ENCODE data around the gene TYMS.
A peak's percentile ranks its signal among the peaks of the same experiment; 100 is the strongest.

Gene TYMS

GRCh38 chr18:657311-658000 is at the start of gene TYMS:
TSS of gene TYMS (plus strand) at chr18:657653. CDS start at chr18:657743, 90 bp downstream.
- Histone ChIP-seq H3K36me3 (ENCODE audit: control insufficient read depth, insufficient read depth, low read length) (peaks cover 32% of the 10 kb centered on the region), H3K9ac (ENCODE audit: low read depth, low read length) (peak within 1 kb of the TSS; percentile 85), H3K27me3 (ENCODE audit: control insufficient read depth, insufficient read depth, low read length) (no peaks in the 10 kb centered on the region), H3K9me3 (ENCODE audit: control insufficient read depth, insufficient read depth, low read length) (0 out of 2 replicates have a peak, but pooled peaks cover 3% of the 10 kb centered on the region), H3K4me1 (ENCODE audit: control insufficient read depth, insufficient read depth, low read length) (peaks cover 4% of the 10 kb centered on the region; the same call in 1 of the 2 replicates), H3K27ac (ENCODE audit: low read depth, low read length) (peak within 1 kb of the TSS; percentile 90), H3K4me3 (ENCODE audit: low read depth, low read length) (peak within 1 kb of the TSS; percentile 98)

GRCh38 chr18:607930-608329 is 49.5 kb upstream of the TYMS start:
- H3K9me3 ChIP-seq (ENCODE audit: control insufficient read depth, insufficient read depth, low read length), result no peaks in the 10 kb centered on the region
- no peak overlapping the region for H3K27ac ChIP-seq (ENCODE audit: low read depth, low read length)
- H3K4me3 ChIP-seq (ENCODE audit: low read depth, low read length), result no peak overlapping the region
- H3K4me1 ChIP-seq (ENCODE audit: control insufficient read depth, insufficient read depth, low read length), result no peaks in the 10 kb centered on the region
- no peaks in the 10 kb centered on the region for H3K36me3 ChIP-seq (ENCODE audit: control insufficient read depth, insufficient read depth, low read length)
- no peak overlapping the region for H3K9ac ChIP-seq (ENCODE audit: low read depth, low read length)
- no peaks in the 10 kb centered on the region for H3K27me3 ChIP-seq (ENCODE audit: control insufficient read depth, insufficient read depth, low read length)

GRCh38 chr18:610214-610928 is 47.1 kb upstream of the TYMS start:
- H3K36me3 ChIP-seq (ENCODE audit: control insufficient read depth, insufficient read depth, low read length), result no peaks in the 10 kb centered on the region
- H3K4me1 ChIP-seq (ENCODE audit: control insufficient read depth, insufficient read depth, low read length), result no peaks in the 10 kb centered on the region
- H3K4me3 ChIP-seq (ENCODE audit: low read depth, low read length), result no peak overlapping the region
- no peak overlapping the region for H3K9ac ChIP-seq (ENCODE audit: low read depth, low read length)
- no peak overlapping the region for H3K27ac ChIP-seq (ENCODE audit: low read depth, low read length)
- no peaks in the 10 kb centered on the region for H3K9me3 ChIP-seq (ENCODE audit: control insufficient read depth, insufficient read depth, low read length)
- H3K27me3 ChIP-seq (ENCODE audit: control insufficient read depth, insufficient read depth, low read length), result no peaks in the 10 kb centered on the region

GRCh38 chr18:612156-612555 is 45.3 kb upstream of the TYMS start:
- no peaks in the 10 kb centered on the region for H3K4me1 ChIP-seq (ENCODE audit: control insufficient read depth, insufficient read depth, low read length)
- H3K36me3 ChIP-seq (ENCODE audit: control insufficient read depth, insufficient read depth, low read length), result no peaks in the 10 kb centered on the region
- H3K27ac ChIP-seq (ENCODE audit: low read depth, low read length), result no peak overlapping the region
- H3K4me3 ChIP-seq (ENCODE audit: low read depth, low read length), result no peak overlapping the region
- no peaks in the 10 kb centered on the region for H3K27me3 ChIP-seq (ENCODE audit: control insufficient read depth, insufficient read depth, low read length)
- H3K9me3 ChIP-seq (ENCODE audit: control insufficient read depth, insufficient read depth, low read length), result no peaks in the 10 kb centered on the region
- no peak overlapping the region for H3K9ac ChIP-seq (ENCODE audit: low read depth, low read length)

- no peak overlapping the region for H3K9ac ChIP-seq (ENCODE audit: low read depth, low read length)
- no peaks in the 10 kb centered on the region for H3K9me3 ChIP-seq (ENCODE audit: control insufficient read depth, insufficient read depth, low read length)
- no peaks in the 10 kb centered on the region for H3K36me3 ChIP-seq (ENCODE audit: control insufficient read depth, insufficient read depth, low read length)
- no peak overlapping the region for H3K27ac ChIP-seq (ENCODE audit: low read depth, low read length)
- no peak overlapping the region for H3K4me3 ChIP-seq (ENCODE audit: low read depth, low read length)
- no peaks in the 10 kb centered on the region for H3K4me1 ChIP-seq (ENCODE audit: control insufficient read depth, insufficient read depth, low read length)
- no peaks in the 10 kb centered on the region for H3K27me3 ChIP-seq (ENCODE audit: control insufficient read depth, insufficient read depth, low read length)
These were observed 43.3 kb upstream of the TYMS start for GRCh38 chr18:614193-614592.

GRCh38 chr18:615092-615521 is 42.3 kb upstream of the TYMS start:
- Histone ChIP-seq H3K4me3 (ENCODE audit: low read depth, low read length) (no peak overlapping the region), H3K9ac (ENCODE audit: low read depth, low read length) (no peak overlapping the region), H3K9me3 (ENCODE audit: control insufficient read depth, insufficient read depth, low read length) (no peaks in the 10 kb centered on the region), H3K36me3 (ENCODE audit: control insufficient read depth, insufficient read depth, low read length) (no peaks in the 10 kb centered on the region), H3K27me3 (ENCODE audit: control insufficient read depth, insufficient read depth, low read length) (no peaks in the 10 kb centered on the region), H3K27ac (ENCODE audit: low read depth, low read length) (no peak overlapping the region), H3K4me1 (ENCODE audit: control insufficient read depth, insufficient read depth, low read length) (no peaks in the 10 kb centered on the region)

- Histone ChIP-seq H3K27ac (ENCODE audit: low read depth, low read length) (no peak overlapping the region), H3K27me3 (ENCODE audit: control insufficient read depth, insufficient read depth, low read length) (no peaks in the 10 kb centered on the region), H3K4me3 (ENCODE audit: low read depth, low read length) (no peak overlapping the region), H3K4me1 (ENCODE audit: control insufficient read depth, insufficient read depth, low read length) (no peaks in the 10 kb centered on the region), H3K9ac (ENCODE audit: low read depth, low read length) (no peak overlapping the region), H3K9me3 (ENCODE audit: control insufficient read depth, insufficient read depth, low read length) (no peaks in the 10 kb centered on the region), H3K36me3 (ENCODE audit: control insufficient read depth, insufficient read depth, low read length) (no peaks in the 10 kb centered on the region)
These were observed 41.7 kb upstream of the TYMS start for GRCh38 chr18:615773-616172.

GRCh38 chr18:616380-616995 is 41.0 kb upstream of the TYMS start:
- Histone ChIP-seq H3K4me3 (ENCODE audit: low read depth, low read length) (no peak overlapping the region), H3K36me3 (ENCODE audit: control insufficient read depth, insufficient read depth, low read length) (no peaks in the 10 kb centered on the region), H3K27me3 (ENCODE audit: control insufficient read depth, insufficient read depth, low read length) (no peaks in the 10 kb centered on the region), H3K9ac (ENCODE audit: low read depth, low read length) (no peak overlapping the region), H3K27ac (ENCODE audit: low read depth, low read length) (no peak overlapping the region), H3K4me1 (ENCODE audit: control insufficient read depth, insufficient read depth, low read length) (no peaks in the 10 kb centered on the region), H3K9me3 (ENCODE audit: control insufficient read depth, insufficient read depth, low read length) (no peaks in the 10 kb centered on the region)

GRCh38 chr18:617970-618504 is 39.4 kb upstream of the TYMS start:
- H3K9me3 ChIP-seq (ENCODE audit: control insufficient read depth, insufficient read depth, low read length), result no peaks in the 10 kb centered on the region
- H3K27me3 ChIP-seq (ENCODE audit: control insufficient read depth, insufficient read depth, low read length), result no peaks in the 10 kb centered on the region
- H3K9ac ChIP-seq (ENCODE audit: low read depth, low read length), result no peak overlapping the region
- H3K27ac ChIP-seq (ENCODE audit: low read depth, low read length), result no peak overlapping the region
- H3K4me1 ChIP-seq (ENCODE audit: control insufficient read depth, insufficient read depth, low read length), result no peaks in the 10 kb centered on the region
- H3K36me3 ChIP-seq (ENCODE audit: control insufficient read depth, insufficient read depth, low read length), result no peaks in the 10 kb centered on the region
- H3K4me3 ChIP-seq (ENCODE audit: low read depth, low read length), result no peak overlapping the region

GRCh38 chr18:618618-619017 is 38.8 kb upstream of the TYMS start:
- H3K36me3 ChIP-seq (ENCODE audit: control insufficient read depth, insufficient read depth, low read length), result no peaks in the 10 kb centered on the region
- H3K9me3 ChIP-seq (ENCODE audit: control insufficient read depth, insufficient read depth, low read length), result no peaks in the 10 kb centered on the region
- no peak overlapping the region for H3K27ac ChIP-seq (ENCODE audit: low read depth, low read length)
- no peak overlapping the region for H3K4me3 ChIP-seq (ENCODE audit: low read depth, low read length)
- H3K27me3 ChIP-seq (ENCODE audit: control insufficient read depth, insufficient read depth, low read length), result no peaks in the 10 kb centered on the region
- H3K4me1 ChIP-seq (ENCODE audit: control insufficient read depth, insufficient read depth, low read length), result no peaks in the 10 kb centered on the region
- H3K9ac ChIP-seq (ENCODE audit: low read depth, low read length), result no peak overlapping the region
